Spinal cord (tissue), 10 donors: ENCODE data around the gene SCP2. TPM values are rescaled to one million over a fixed set of nuclear protein-coding genes. Genes with fewer than 3 reads are reported as not detected.
A peak's percentile ranks its signal among the peaks of the same experiment; 100 is the strongest.
"Not testable (repeated sequence)": the region's sequence is repeated elsewhere in the genome, so short reads cannot be mapped to it uniquely, and the experiment has no call there.

Experiments
- DNase-seq, 6 donors: peaks; one replicate each; pipeline versions ENCODE4 v3.0.0 to v3.0.0-alpha.2; 2013 to 2015; ENCODE audit warnings: low spot score in 6 of 6, low read depth in 4 of 6
- H3K27ac ChIP-seq: one replicate; pipeline ENCODE4 v1.5.1; 2013; ENCODE audit warnings: low read depth, low read length, control low read depth
- H3K27me3 ChIP-seq: one replicate; pipeline ENCODE4 v1.6.1; 2013; ENCODE audit warnings: low read length; ENCODE audit not compliant: control insufficient read depth, insufficient read depth
- H3K36me3 ChIP-seq: one replicate; pipeline ENCODE4 v1.6.1; 2013; ENCODE audit warnings: low read length; ENCODE audit not compliant: control insufficient read depth, insufficient read depth
- H3K4me1 ChIP-seq: one replicate; pipeline ENCODE4 v1.6.1; 2013; ENCODE audit warnings: low read length; ENCODE audit not compliant: control insufficient read depth, insufficient read depth
- H3K4me3 ChIP-seq: one replicate; pipeline ENCODE4 v1.5.1; 2013; ENCODE audit warnings: low read depth, low read length, control low read depth
- H3K9me3 ChIP-seq: one replicate; pipeline ENCODE4 v1.6.1; 2013; ENCODE audit warnings: low read length; ENCODE audit not compliant: control insufficient read depth, insufficient read depth
- WGBS: methylation state at CpG from one replicate; pipeline ENCODE4 v1.1.5; 2013; ENCODE audit warnings: missing lambda C conversion rate; ENCODE audit not compliant: insufficient coverage; 5-methylcytosine and 5-hydroxymethylcytosine counted together
- polyA plus RNA-seq, 2 donors: library from polyadenylated mRNA; unstranded; fragments of 120-200 nt; gene quantifications; one replicate each; pipeline ENCODE4 v1.2.1, GENCODE V29; 2013; ENCODE audit not compliant: insufficient read length in 2 of 2
- total RNA-seq, 2 donors: library from RNA; depleted of rRNA in 1 of 2; stranded (reverse); fragments of 120-200 nt in 1 of 2; fragments of >200 nt in 1 of 2; gene quantifications; one replicate each; pipeline versions ENCODE4 v1.2.3 to v1.2.4, GENCODE V29; 2013 to 2014
- donor health status: healthy.

Gene SCP2
- total and polyA plus RNA-seq, 4 donors, result 119 to 155 (median 143) TPM

- no peaks in the 10 kb centered on the region for H3K36me3 ChIP-seq
- WGBS, result 77% methylated on average over 2 of the region's 5 CpGs
- H3K4me1 ChIP-seq, result peaks cover 27% of the 10 kb centered on the region
- H3K9me3 ChIP-seq, result no peaks in the 10 kb centered on the region
- peak in 1 of 6 donors; percentile 10 for DNase-seq
- H3K27me3 ChIP-seq, result peaks cover 29% of the 10 kb centered on the region
- no peak overlapping the region for H3K4me3 ChIP-seq
- H3K27ac ChIP-seq, result no peak overlapping the region
These were observed 1.5 kb upstream of the SCP2 start for GRCh38 chr1:52925571-52926005.

DNA sequence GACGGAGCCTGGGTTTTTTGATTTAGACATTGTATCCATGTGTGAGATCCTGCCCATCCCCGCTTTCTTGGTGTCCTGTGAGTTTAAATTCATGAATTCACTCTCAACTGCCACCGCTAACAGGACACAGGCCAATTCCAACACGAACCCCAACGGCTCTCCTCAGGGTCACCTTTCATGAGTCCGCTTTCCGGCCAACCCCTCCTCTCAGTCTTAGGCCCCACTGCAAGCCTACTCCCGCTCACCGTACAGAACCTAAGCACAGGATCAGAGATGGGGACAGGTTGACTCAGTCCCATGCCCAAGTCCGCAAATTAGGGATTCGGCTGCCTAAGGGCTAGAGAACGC, 238 bp upstream of the SCP2 start:
- Histone ChIP-seq H3K4me1 (peaks cover 15% of the 10 kb centered on the region), H3K36me3 (no peaks in the 10 kb centered on the region), H3K9me3 (no peaks in the 10 kb centered on the region), H3K4me3 (peak overlapping the region; percentile 76), H3K27me3 (peaks cover 17% of the 10 kb centered on the region), H3K27ac (peak overlapping the region; percentile 60)
- 10% methylated on average over 11 of the region's 12 CpGs for WGBS
- peak in 2 of 6 donors; percentile 10 to 31 for DNase-seq

DNA sequence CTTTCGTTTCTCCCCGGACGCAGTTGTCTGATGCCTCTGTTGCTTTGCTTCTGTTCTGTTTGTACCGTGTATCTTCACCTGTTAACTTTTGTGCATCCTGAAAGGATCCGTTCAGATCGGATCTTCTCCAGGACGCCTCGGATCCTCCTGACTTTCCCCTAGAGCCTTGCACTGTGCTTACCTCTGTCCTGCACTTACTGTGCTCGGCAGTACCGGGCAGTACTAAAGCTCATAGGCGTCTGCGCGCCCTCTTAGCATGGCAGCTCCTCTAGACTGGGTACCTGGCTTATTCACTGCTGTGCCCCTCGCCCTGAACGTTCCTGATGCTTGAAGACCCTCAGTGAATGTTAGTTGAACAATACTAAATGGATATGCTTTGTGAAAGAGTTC, 934 bp downstream of the SCP2 start:
- Histone ChIP-seq H3K36me3 (no peaks in the 10 kb centered on the region), H3K9me3 (no peaks in the 10 kb centered on the region), H3K4me1 (peaks cover 15% of the 10 kb centered on the region), H3K27ac (no peak overlapping the region), H3K27me3 (peaks cover 5% of the 10 kb centered on the region), H3K4me3 (peak overlapping the region; percentile 76)
- DNase-seq, result peak in 2 of 6 donors; percentile 28 to 58
- WGBS, result 19% methylated on average over 13 of the region's 15 CpGs

DNA sequence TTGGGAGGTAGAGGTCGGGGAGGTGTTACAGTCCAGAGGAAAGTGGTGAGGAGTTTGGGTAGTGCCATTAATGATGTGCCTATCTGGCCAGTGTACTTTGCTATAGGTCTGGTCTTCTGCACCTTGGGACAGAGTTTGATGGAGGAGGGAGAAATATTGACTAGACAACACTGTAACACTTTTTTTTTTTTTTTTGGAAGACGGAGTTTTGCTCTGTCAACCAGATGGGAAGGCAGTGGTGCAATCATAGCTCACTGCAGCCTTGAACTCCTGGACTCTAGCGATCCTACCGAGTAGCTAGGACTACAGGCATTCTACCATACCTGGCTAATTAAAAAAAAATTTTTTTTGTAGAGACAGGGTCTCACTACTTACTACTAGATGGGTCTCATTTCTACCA, 1.9 kb downstream of the SCP2 start:
- H3K27ac ChIP-seq, result no peak overlapping the region
- no peak for DNase-seq
- no peaks in the 10 kb centered on the region for H3K36me3 ChIP-seq
- H3K9me3 ChIP-seq, result no peaks in the 10 kb centered on the region
- H3K27me3 ChIP-seq, result no peaks in the 10 kb centered on the region
- H3K4me3 ChIP-seq, result no peak overlapping the region
- WGBS, result no CpG with 5 or more reads among the region's 4 CpGs
- peaks cover 15% of the 10 kb centered on the region for H3K4me1 ChIP-seq

- WGBS, result 82% methylated on average over 3 of the region's 3 CpGs
- Histone ChIP-seq H3K27me3 (no peaks in the 10 kb centered on the region), H3K9me3 (no peaks in the 10 kb centered on the region), H3K27ac (no peak overlapping the region), H3K36me3 (no peaks in the 10 kb centered on the region), H3K4me3 (no peak overlapping the region), H3K4me1 (no peaks in the 10 kb centered on the region)
- no peak for DNase-seq
These were observed 10.5 kb downstream of the SCP2 start for GRCh38 chr1:52937433-52938182.

DNA sequence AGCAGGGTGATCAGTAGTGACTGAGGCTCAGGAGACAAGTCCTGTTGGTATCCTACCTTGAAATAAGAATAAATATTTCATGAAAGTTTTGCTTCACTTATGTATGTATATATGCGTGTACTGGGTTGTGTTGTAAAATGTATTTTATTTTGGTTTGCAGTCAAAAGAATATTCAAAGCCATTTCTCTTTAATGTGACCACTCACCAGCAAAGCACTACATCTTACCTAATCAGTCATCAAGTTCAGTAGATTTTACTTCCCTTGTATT, 11.0 kb downstream of the SCP2 start:
- Histone ChIP-seq H3K27ac (no peak overlapping the region), H3K27me3 (no peaks in the 10 kb centered on the region), H3K36me3 (no peaks in the 10 kb centered on the region), H3K4me3 (no peak overlapping the region), H3K4me1 (no peaks in the 10 kb centered on the region), H3K9me3 (no peaks in the 10 kb centered on the region)
- no peak for DNase-seq
- WGBS, result no CpG with 5 or more reads among the region's 1 CpG

DNA sequence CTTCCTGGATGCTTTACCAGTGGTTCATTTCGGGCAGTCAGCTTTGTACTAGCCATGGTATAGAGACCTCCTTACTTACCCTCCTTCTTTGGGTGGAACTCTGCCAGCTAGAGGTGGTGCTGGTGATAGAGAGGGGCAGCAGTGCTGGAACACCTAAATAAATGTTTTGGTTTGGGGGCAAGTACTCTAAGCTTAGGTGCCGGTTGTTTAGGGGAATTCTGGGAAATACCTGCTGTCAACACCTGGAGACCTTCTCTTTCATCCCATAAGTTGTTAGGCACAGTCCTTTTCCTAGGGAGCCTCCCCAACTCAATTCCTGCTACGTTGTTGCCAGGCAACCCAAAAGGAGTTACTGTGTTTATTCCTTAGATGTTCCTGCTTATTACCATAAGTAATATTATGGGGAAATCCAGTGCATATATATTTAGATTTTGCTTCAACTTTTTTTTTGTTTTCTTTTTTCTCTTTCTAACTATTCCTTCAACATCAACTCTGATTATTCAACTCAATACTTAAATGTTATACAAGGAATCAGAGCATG, 16.9 kb downstream of the SCP2 start:
- Histone ChIP-seq H3K9me3 (no peaks in the 10 kb centered on the region), H3K27me3 (no peaks in the 10 kb centered on the region), H3K4me1 (no peaks in the 10 kb centered on the region), H3K27ac (no peak overlapping the region), H3K4me3 (no peak overlapping the region), H3K36me3 (peaks cover 3% of the 10 kb centered on the region)
- WGBS, result no CpG with 5 or more reads among the region's 3 CpGs
- no peak for DNase-seq

GRCh38 chr1:52944566-52944965, 17.5 kb downstream of the SCP2 start:
- Histone ChIP-seq H3K27ac (no peak overlapping the region), H3K4me1 (no peaks in the 10 kb centered on the region), H3K27me3 (no peaks in the 10 kb centered on the region), H3K4me3 (no peak overlapping the region), H3K36me3 (peaks cover 3% of the 10 kb centered on the region), H3K9me3 (no peaks in the 10 kb centered on the region)
- DNase-seq, result no peak
- WGBS, result 90% methylated on average over 5 of the region's 10 CpGs

DNA sequence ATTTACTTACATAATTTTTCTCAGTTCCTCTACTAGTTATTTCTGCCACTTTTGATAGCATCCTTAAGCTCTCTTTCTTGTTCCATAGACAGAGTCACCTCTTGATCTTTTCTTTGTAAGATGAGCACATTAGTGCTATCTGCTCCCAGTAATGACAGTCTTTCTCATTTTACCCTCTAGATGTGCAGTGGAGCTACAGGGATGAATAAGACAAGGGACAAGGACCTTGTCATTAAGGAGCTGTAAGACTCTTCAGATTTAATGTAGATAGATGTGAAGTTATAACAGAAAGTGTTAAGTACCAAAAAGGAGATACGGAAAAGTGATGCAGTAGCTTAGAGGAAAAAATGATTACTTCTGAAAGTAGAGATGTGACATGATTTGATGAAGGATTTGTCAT, 20.4 kb downstream of the SCP2 start:
- no peak for DNase-seq
- H3K27ac ChIP-seq, result no peak overlapping the region
- H3K4me1 ChIP-seq, result no peaks in the 10 kb centered on the region
- no peak overlapping the region for H3K4me3 ChIP-seq
- H3K36me3 ChIP-seq, result peaks cover 7% of the 10 kb centered on the region
- H3K27me3 ChIP-seq, result no peaks in the 10 kb centered on the region
- H3K9me3 ChIP-seq, result no peaks in the 10 kb centered on the region
- no CpG with 5 or more reads among the region's 1 CpG for WGBS

DNA sequence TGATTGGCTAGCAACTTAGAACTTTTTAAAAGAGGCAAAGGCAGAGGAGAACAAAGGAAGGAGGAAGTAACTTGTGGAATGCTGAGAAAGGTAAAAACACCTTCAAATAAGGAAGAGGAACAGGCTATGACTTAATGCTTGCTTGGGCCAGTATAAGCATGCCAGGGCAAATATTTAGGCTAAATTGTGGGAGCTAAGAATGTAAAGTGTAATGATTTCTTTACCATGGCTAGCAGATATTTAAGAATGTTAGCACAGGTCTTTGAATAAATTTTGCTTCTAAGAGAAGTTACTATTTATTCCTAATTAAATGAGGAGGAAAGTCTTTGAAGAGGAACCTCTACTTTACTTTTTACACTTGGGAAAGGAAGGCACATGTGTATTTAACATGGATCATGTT, 22.5 kb downstream of the SCP2 start:
- not testable (repeated sequence) for H3K27me3 ChIP-seq, H3K4me1 ChIP-seq, H3K36me3 ChIP-seq, DNase-seq, H3K9me3 ChIP-seq, H3K27ac ChIP-seq, H3K4me3 ChIP-seq
